ENCODE measurements around the gene EVI5. TPM values are rescaled to one million over a fixed set of nuclear protein-coding genes. Genes with fewer than 3 reads are reported as not detected.
A peak's percentile ranks its signal among the peaks of the same experiment; 100 is the strongest.

Gene EVI5
- total RNA-seq, 2 donors from 2014 or later = 7.9 to 18.9 TPM

GRCh38 chr1:92755541-92756461, 29.1 kb downstream of the EVI5 start:
- ATAC-seq (peak; percentile 35), DNase-seq (no peak)
- Histone ChIP-seq H3K9me3 (no peaks in the 10 kb centered on the region), H3K27ac (peak overlapping the region in 1 of 4 donors; percentile 10), H3K4me3 (no peak overlapping the region), H3K4me1 (peaks cover 14% of the 10 kb centered on the region), H3K36me3 (replicated peaks in 1 of 2; ENCODE audit: insufficient read depth in 1 of 2, low read depth in 2 of 2) (no peaks in the 10 kb centered on the region), H3K27me3 (no peaks in the 10 kb centered on the region)
- intact Hi-C loops (cut with DNase I) = loop anchor here (10.0 kb wide), 1 partner anchor 69 kb away; no protein-coding TSS in a partner anchor
- WGBS, 2 donors = 81 to 82% methylated on average over 12 to 19 of the region's 19 CpGs
- TF ChIP-seq, protein P1, sequence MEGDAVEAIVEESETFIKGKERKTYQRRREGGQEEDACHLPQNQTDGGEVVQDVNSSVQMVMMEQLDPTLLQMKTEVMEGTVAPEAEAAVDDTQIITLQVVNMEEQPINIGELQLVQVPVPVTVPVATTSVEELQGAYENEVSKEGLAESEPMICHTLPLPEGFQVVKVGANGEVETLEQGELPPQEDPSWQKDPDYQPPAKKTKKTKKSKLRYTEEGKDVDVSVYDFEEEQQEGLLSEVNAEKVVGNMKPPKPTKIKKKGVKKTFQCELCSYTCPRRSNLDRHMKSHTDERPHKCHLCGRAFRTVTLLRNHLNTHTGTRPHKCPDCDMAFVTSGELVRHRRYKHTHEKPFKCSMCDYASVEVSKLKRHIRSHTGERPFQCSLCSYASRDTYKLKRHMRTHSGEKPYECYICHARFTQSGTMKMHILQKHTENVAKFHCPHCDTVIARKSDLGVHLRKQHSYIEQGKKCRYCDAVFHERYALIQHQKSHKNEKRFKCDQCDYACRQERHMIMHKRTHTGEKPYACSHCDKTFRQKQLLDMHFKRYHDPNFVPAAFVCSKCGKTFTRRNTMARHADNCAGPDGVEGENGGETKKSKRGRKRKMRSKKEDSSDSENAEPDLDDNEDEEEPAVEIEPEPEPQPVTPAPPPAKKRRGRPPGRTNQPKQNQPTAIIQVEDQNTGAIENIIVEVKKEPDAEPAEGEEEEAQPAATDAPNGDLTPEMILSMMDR (IDR thresholded peaks at IDR 0.05) = no peak
- no peak for TF ChIP-seq POLR2A (IDR thresholded peaks at IDR 0.05)

DNA sequence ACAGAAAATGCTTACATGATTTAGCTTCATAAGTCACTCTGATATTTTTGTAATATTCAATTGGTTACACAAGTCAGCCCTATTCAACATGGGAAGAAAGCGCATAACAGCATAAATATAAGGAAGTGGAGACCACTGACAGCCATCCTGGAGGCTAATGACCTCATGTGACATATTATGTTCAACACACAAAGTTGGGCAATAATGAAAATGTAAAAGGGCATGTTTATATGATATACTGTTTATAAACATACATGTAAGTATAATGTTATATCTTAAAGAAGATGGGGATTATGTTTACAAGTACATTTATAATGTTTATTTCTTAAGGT, 30.2 kb downstream of the EVI5 start:
- no peak for TF ChIP-seq POLR2A (IDR thresholded peaks at IDR 0.05)
- TF ChIP-seq, protein P1 (IDR thresholded peaks at IDR 0.05) = no peak
- intact Hi-C loops (cut with DNase I) = loop anchor here (10.0 kb wide), 1 partner anchor 70 kb away; no protein-coding TSS in a partner anchor
- Histone ChIP-seq H3K36me3 (replicated peaks in 1 of 2; ENCODE audit: insufficient read depth in 1 of 2, low read depth in 2 of 2) (no peaks in the 10 kb centered on the region), H3K27ac (no peak overlapping the region), H3K9me3 (no peaks in the 10 kb centered on the region), H3K27me3 (no peaks in the 10 kb centered on the region), H3K4me1 (peaks cover 14% of the 10 kb centered on the region), H3K4me3 (no peak overlapping the region)
- 79 to 94% methylated on average over 1 of the region's 1 CpG for WGBS, 2 donors
- ATAC-seq (no peak), DNase-seq (no peak)

DNA sequence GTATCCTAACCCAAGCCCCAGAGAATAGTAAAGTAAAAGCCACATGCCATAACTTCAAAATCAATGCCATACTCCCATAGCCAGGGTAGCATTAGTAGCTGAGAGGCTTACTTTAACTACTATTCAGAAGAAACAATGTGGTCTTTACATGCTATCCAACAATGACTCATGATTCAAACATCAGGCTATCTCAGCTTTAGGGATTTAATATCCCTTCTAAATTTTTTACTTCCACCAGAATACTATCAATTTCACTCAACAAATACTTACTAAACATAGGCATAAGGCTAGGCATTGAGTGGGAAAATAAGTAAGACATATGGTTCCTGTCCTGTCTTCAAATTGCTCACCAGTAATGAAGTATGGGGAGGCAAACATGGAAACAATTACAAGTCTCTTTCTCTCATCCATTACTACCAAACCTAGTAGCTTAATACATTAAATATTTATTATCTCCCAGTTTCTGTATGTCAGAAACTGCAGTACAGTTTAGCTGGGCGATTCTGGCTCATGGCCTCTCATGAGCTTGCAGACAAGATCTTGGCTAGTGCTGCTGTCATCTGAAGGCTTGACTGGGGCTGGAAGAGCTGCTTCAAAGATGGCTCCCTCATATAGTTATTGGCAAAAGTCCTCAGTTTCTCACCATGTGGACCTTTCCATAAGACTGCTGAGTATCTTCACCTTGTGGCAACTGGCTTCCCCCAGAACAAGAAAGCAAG, 30.7 kb downstream of the EVI5 start:
- no peak overlapping the region for H3K4me3 ChIP-seq
- WGBS, 2 donors = 79 to 93% methylated on average over 1 of the region's 1 CpG
- ATAC-seq (no peak), DNase-seq (no peak)
- intact Hi-C loops (cut with DNase I) = loop anchor here (10.0 kb wide), 1 partner anchor 71 kb away; no protein-coding TSS in a partner anchor
- no peaks in the 10 kb centered on the region for H3K27me3 ChIP-seq
- no peak overlapping the region for H3K27ac ChIP-seq
- no peaks in the 10 kb centered on the region for H3K36me3 ChIP-seq (replicated peaks in 1 of 2; ENCODE audit: insufficient read depth in 1 of 2, low read depth in 2 of 2)
- TF ChIP-seq POLR2A (IDR thresholded peaks at IDR 0.05) = no peak
- no peaks in the 10 kb centered on the region for H3K9me3 ChIP-seq
- peaks cover 14% of the 10 kb centered on the region for H3K4me1 ChIP-seq

DNA sequence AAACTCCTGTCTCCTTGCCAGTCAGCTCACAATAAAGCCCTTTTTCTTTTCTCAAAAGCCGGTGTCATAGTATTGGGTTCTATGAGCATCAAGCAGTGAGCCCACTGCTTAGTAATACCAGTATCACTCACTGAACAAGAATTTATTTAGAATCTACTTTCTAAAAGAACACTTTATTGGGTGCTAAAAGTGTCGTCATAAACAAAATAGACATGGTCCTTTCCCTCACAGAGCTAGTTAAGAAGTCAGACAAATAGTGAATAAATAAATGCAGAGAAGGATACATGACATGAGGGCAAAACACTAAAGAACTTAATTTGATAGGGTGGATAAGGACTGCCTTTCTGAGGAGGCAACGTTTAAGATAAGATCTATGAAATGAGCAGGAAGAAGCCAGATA, 32.2 kb downstream of the EVI5 start:
- H3K27me3 ChIP-seq = no peaks in the 10 kb centered on the region
- no peak overlapping the region for H3K4me3 ChIP-seq
- WGBS, 2 donors = 63% methylated on average over 3 of the region's 3 CpGs
- H3K36me3 ChIP-seq (replicated peaks in 1 of 2; ENCODE audit: insufficient read depth in 1 of 2, low read depth in 2 of 2) = no peaks in the 10 kb centered on the region
- DNase-seq = no peak
- no peak for TF ChIP-seq POLR2A (IDR thresholded peaks at IDR 0.05)
- TF ChIP-seq, protein P1 (IDR thresholded peaks at IDR 0.05) = no peak
- H3K9me3 ChIP-seq = no peaks in the 10 kb centered on the region
- intact Hi-C loops (cut with DNase I) = loop anchor here (10.0 kb wide), 1 partner anchor 72 kb away; no protein-coding TSS in a partner anchor
- peaks cover 14% of the 10 kb centered on the region for H3K4me1 ChIP-seq
- H3K27ac ChIP-seq = no peak overlapping the region
- ATAC-seq = no peak

DNA sequence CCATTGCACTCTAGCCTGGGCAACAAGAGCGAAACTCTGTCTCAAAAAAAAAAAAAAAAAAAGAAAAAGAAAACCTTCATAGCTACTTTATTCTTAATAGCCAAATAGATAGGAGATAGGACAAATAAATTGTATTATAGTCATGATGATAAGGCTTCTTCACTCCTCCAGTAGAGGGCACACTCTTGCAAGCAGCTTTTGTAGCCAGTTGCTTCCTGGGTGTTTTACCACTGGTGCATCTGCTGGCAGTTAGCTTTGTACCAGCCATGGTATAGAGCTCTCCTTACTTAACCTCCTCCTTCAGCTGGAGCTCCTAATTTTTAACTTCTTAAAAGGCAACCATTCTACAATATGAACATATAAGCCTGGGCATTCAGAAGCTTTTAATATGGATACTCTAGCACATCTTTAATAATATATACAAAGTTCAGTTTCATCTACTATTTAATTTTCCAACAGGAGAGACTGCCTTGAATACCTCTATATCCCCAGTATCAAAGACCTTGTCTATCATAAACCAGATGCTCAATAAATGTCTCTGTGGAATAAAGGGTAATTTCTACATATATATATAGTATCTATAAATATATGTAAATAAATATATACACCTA, 35.8 kb downstream of the EVI5 start:
- Histone ChIP-seq H3K27me3 (no peaks in the 10 kb centered on the region), H3K4me3 (no peak overlapping the region), H3K9me3 (no peaks in the 10 kb centered on the region), H3K36me3 (replicated peaks in 1 of 2; ENCODE audit: insufficient read depth in 1 of 2, low read depth in 2 of 2) (no peaks in the 10 kb centered on the region), H3K27ac (no peak overlapping the region), H3K4me1 (no peaks in the 10 kb centered on the region)
- peak; percentile 64 for ATAC-seq
- intact Hi-C loops (cut with DNase I) = no loop called here
- 55 to 60% methylated on average over 1 of the region's 1 CpG for WGBS, 2 donors
- TF ChIP-seq, protein P1 (IDR thresholded peaks at IDR 0.05) = peak; percentile 50 to 73 (median 61)
- no peak for TF ChIP-seq POLR2A (IDR thresholded peaks at IDR 0.05)
- peak; percentile 36 to 67 (median 55) for DNase-seq

Data from body of pancreas (tissue), 4 donors.